Measurements from ENCODE around the gene ZBTB47.

Gene ZBTB47

GRCh38 chr3:42653560-42654330, at the start of gene ZBTB47:
ZBTB47 (plus strand) TSS chr3:42653697; CDS start chr3:42658356, 4,659 bp downstream.
- no peak for DNase-seq (ENCODE audit: low read depth in 4 of 4, low spot score in 1 of 4)

- DNase-seq (ENCODE audit: low read depth in 4 of 4, low spot score in 1 of 4) = no peak
Measured at GRCh38 chr3:42605546-42606173, 47.8 kb upstream of the ZBTB47 start.

DNA sequence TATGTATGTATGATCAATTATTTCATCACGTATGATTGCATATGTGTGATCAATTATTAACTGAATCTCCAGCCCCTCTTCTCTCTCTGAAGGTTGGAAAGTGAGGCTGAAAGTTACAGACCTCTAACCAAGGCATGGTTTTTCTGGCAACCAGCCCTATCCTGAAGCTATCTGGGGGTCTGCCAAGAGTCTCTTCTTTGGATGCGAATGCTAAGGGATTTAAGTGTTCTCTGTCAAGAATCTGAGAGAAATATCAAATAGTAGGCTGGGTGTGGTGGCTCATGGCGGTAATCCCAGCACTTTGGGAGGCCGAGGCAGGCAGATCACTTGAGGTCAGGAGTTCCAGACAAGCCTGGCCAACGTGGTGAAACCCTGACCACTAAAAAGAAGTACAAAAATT, 44.9 kb upstream of the ZBTB47 start:
- no peak for DNase-seq (ENCODE audit: low read depth in 4 of 4, low spot score in 1 of 4)

DNA sequence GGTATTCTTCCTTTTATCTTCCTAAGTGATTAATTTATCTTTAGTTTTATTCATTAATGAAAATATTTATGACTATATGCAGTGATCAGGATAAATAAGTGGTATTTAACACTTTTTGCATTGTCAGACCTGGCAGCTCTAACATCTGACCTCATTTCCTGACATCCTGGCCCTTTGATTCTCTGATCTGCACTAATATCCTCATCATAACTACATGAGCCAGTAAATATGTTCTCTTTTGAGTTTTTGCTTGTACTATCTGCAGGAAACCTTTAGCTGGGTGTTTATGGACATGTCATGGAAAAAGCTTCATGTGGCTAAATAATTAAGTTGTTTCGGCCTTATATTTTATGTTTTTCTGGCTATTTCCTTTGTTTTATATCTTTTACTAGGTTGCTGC, 42.5 kb upstream of the ZBTB47 start:
- DNase-seq (ENCODE audit: low read depth in 4 of 4, low spot score in 1 of 4) = no peak

- DNase-seq (ENCODE audit: low read depth in 4 of 4, low spot score in 1 of 4) = no peak
Measured at GRCh38 chr3:42612217-42612616, 41.3 kb upstream of the ZBTB47 start.

DNA sequence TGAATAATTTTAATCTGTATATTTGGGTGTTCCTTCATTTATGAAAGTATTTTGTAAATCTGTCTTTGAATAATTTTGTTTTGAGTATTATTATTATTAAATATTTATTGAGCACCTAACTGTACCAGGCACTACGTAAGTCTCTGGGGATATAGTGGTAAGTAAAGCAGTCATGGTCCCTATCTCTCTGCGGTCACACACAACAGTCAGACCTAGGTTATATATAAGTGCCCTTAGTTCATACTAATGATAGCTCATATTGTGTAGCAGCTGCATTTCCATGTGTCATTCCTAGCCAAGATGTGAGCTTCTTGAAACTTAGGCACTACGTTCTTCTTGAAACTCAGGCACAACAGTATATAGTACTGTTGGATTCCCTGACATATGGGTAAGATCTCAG, 40.6 kb upstream of the ZBTB47 start:
- no peak for DNase-seq (ENCODE audit: low read depth in 4 of 4, low spot score in 1 of 4)

GRCh38 chr3:42613462-42613861, 40.0 kb upstream of the ZBTB47 start:
- DNase-seq (ENCODE audit: low read depth in 4 of 4, low spot score in 1 of 4) = no peak

- DNase-seq (ENCODE audit: low read depth in 4 of 4, low spot score in 1 of 4) = no peak
Measured at GRCh38 chr3:42631620-42632019, 21.9 kb upstream of the ZBTB47 start.

GRCh38 chr3:42632146-42632545, 21.4 kb upstream of the ZBTB47 start:
- DNase-seq (ENCODE audit: low read depth in 4 of 4, low spot score in 1 of 4) = no peak

DNA sequence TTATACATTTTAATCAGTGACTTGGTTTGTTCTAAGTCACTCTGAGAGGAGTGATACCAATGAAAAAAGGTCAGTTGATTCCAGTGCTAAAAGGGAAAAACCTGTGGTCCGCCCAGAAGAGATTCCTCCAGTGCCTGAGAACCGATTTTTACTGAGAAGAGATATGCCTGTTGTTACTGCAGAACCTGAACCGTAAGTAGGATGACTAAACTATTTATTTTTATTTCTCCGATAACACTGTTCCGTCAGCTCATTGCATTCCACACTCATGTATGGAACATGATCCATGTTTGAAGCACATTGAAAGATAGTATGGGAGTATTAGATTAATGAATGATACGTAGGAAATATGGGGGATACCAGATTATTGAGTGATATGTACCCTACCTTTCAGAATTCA, 20.0 kb upstream of the ZBTB47 start:
- DNase-seq (ENCODE audit: low read depth in 4 of 4, low spot score in 1 of 4) = no peak

DNA sequence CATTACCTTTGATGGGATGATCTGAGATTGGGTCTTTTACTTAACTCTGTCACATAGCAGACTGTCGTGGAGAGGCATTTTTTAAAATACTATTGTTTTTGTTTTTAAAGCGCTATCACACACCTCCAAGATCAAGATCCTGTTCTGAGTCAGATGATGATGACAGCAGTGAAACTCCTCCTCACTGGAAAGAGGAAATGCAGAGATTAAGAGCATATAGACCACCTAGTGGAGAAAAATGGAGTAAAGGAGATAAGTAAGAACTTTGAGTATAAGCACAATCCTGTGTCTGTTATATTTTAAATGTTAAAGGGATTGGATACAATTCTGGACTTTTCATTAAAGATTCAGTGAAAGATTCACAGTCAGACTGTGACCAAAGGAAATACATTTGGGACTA, 18.4 kb upstream of the ZBTB47 start:
- DNase-seq (ENCODE audit: low read depth in 4 of 4, low spot score in 1 of 4) = no peak

DNA sequence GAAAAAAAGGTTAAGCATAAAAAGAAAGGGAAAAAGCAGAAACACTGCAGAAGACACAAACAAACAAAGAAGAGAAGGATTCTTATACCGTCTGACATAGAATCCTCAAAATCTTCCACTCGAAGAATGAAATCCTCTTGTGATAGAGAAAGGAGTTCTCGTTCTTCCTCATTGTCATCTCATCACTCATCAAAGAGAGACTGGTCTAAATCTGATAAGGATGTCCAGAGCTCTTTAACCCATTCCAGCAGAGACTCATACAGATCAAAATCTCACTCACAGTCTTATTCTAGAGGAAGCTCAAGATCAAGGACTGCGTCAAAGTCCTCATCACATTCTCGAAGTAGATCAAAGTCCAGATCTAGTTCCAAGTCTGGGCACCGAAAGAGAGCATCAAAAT, 16.5 kb upstream of the ZBTB47 start:
- DNase-seq (ENCODE audit: low read depth in 4 of 4, low spot score in 1 of 4) = no peak

GRCh38 chr3:42638339-42638842, 15.1 kb upstream of the ZBTB47 start:
- no peak for DNase-seq (ENCODE audit: low read depth in 4 of 4, low spot score in 1 of 4)

DNA sequence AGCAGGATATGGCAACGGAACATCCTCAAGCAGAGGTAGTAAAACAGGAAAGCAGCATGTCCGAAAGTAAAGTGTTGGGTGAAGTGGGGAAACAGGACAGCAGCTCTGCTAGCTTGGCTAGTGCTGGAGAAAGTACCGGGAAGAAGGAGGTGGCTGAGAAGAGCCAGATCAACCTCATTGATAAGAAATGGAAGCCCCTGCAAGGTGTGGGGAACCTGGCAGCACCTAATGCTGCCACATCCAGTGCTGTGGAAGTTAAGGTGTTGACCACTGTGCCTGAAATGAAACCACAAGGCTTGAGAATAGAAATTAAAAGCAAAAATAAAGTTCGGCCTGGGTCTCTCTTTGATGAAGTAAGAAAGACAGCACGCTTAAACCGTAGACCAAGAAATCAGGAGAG, 14.3 kb upstream of the ZBTB47 start:
- DNase-seq (ENCODE audit: low read depth in 4 of 4, low spot score in 1 of 4) = no peak

DNA sequence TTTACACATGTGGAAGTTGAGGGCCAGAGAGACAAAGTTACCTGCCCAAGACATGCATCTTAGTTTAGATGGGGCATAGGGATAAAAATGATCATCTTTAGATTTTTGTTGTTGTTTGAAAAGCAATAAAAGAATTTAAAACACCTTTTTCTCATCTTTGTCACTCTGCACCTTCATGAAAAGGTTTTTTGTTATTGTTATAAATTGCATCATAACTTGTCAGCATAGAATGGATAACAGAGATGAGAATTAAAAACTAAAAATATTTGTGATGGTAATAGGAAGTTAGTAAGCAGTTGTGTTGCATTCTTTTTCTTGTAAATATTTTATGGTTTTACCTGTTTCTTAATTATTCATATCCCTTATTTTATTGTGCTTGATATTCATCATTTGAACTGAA, 13.4 kb upstream of the ZBTB47 start:
- no peak for DNase-seq (ENCODE audit: low read depth in 4 of 4, low spot score in 1 of 4)

GRCh38 chr3:42640771-42641370, 12.6 kb upstream of the ZBTB47 start:
- DNase-seq (ENCODE audit: low read depth in 4 of 4, low spot score in 1 of 4) = no peak

DNA sequence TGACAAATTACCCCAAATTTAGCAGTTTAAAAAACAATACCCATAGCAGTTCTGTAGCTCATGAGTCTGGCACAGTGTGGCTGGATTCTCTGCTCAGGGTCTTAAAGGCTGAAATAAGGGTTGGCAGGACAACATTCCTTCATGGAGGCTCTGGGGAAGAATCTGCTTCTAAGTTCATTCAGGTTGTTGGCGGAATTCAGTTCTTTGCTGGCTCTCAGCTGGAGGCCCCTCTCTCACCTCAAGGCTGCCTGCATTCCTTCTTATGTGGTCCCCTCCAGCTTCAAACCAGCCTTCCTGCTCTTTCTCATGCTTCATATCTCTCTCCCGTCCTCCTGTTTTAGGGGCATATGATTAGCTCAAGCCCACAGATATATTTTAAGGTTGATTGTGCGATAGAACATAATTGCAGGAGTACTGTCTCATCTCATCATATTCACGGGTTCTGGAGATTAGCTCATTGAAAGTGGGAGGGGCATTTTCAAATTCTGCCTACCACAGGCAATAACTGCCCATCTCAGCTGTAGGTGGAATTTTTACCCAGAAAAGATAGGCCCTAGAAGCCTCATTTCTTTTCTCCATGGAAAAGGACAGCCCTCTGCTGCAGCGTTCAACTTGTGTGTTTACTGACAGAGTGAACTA, 5.6 kb upstream of the ZBTB47 start:
- no peak for DNase-seq (ENCODE audit: low read depth in 4 of 4, low spot score in 1 of 4)

- no peak for DNase-seq (ENCODE audit: low read depth in 4 of 4, low spot score in 1 of 4)
Measured at GRCh38 chr3:42649006-42649405, 4.5 kb upstream of the ZBTB47 start.

- no peak for DNase-seq (ENCODE audit: low read depth in 4 of 4, low spot score in 1 of 4)
Measured at GRCh38 chr3:42649783-42650182, 3.7 kb upstream of the ZBTB47 start.

DNA sequence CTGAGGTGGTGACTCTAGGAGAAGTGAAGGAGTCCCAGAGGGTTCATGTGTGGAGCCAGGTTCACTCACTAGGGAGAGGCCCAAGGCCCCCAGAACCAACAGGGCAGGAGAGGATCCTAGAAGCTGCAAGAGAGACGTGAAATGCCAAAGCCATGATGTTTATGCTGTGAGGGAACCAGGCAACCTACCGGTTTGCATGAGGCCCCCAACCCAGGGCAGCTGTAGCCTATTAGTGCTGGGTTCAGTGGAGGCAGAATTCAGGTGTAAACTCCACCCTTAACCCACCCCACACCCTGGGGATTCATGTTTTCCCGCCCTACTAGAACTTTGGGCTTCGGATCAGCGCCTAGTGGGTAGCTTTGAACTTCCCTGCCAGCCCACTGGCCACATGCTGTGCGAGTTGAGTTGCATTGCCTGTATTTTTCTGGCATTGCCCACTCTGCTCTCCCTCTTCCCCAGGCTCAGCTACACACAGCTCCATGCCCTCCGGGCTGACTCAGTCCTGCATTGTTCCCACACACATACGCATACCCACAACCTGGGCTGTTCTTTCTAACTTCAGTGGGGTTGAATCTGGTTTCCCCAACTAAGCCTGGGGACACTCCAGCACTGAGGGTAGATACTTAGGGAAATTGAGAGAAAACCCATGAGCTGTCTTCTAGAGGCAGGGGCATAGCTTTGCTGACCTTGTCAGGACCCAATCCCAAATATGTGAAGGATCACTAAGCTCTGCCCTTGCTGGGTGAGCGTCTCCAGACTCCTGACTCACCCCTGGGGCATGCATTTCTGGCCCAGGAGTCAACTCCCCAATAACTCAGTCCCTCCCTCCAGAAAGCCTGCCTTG, 2.0 kb upstream of the ZBTB47 start:
- DNase-seq (ENCODE audit: low read depth in 4 of 4, low spot score in 1 of 4) = no peak

DNA sequence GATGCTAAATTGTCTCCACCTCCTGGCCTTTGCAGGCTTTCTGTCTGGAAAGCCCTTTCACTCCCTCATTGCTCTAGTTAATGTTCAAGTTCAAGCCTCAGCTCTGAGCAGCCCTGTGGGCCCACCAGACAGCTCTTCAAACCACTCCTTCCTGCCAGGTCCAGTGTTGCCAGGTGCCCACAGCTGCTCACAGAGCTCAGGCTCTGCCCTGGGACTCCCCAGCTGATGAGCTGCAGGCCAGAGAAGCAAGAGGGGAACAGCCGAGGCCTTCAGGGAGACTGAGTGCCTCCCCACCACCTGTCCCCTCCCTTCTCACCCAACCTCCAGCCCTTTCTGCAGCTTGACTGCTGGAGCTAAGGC, 1.3 kb upstream of the ZBTB47 start:
- no peak for DNase-seq (ENCODE audit: low read depth in 4 of 4, low spot score in 1 of 4)

All from stimulated activated CD4-positive, alpha-beta T cell treated with anti-CD3 and anti-CD28 coated beads, Interleukin-1b, Interleukin-23, amount 100 ng/mL, for 24 hours (primary cell).